OCI-LY3 (cell line): ENCODE results near the gene HOXA9.

Source experiments
- H2AFZ ChIP-seq: fragments of 200-600, 300-600 bp; shearing (Covaris generic); 2 replicates; pipeline ENCODE4 v1.6.0; 2014; ENCODE audit warnings: antibody characterized with exemption, low read depth, low read length
- H3K27ac ChIP-seq: fragments of 200-600, 300-600 bp; sonication (generic); 2 replicates; pipeline ENCODE4 v1.5.1; 2014; ENCODE audit warnings: mild to moderate bottlenecking, low read length, moderate library complexity, mixed read lengths
- H3K27me3 ChIP-seq: fragments of 200-600, 300-600 bp; sonication (generic); 2 replicates; pipeline ENCODE4 v1.6.1; 2014; ENCODE audit warnings: low read depth, low read length, mixed read lengths
- H3K36me3 ChIP-seq: fragments of 200-600, 300-600 bp; sonication (generic); replicated peaks from 2 replicates; pipeline ENCODE3; 2014; ENCODE audit warnings: low read depth, low read length, mixed read lengths
- H3K4me1 ChIP-seq: fragments of 300-600, 200-600 bp; sonication (generic); 2 replicates; pipeline ENCODE4 v1.6.1; 2014; ENCODE audit warnings: low read length, mixed read lengths
- H3K4me2 ChIP-seq: fragments of 200-600, 300-600 bp; sonication (generic); 2 replicates; pipeline ENCODE4 v1.6.1; 2014; ENCODE audit warnings: low read length, mixed read lengths
- H3K4me3 ChIP-seq: fragments of 300-600, 200-600 bp; sonication (generic); 2 replicates; pipeline ENCODE4 v1.5.1; 2014; ENCODE audit warnings: antibody characterized with exemption, mild to moderate bottlenecking, low read length, moderate library complexity
- H3K79me2 ChIP-seq: fragments of 300-600, 200-600 bp; shearing (Covaris generic); 2 replicates; pipeline ENCODE4 v1.6.1; 2014; ENCODE audit warnings: mild to moderate bottlenecking, low read length, mixed read lengths
- H3K9ac ChIP-seq: fragments of 300-600, 200-600 bp; shearing (Covaris generic); 2 replicates; pipeline ENCODE4 v1.6.0; 2014; ENCODE audit warnings: mild to moderate bottlenecking, low read length, moderate library complexity
- H3K9me3 ChIP-seq: fragments of 200-600, 300-600 bp; shearing (Covaris generic); 2 replicates; pipeline ENCODE4 v1.6.1; 2014; ENCODE audit warnings: low read length, mixed read lengths; ENCODE audit not compliant: insufficient read depth
- H4K20me1 ChIP-seq: fragments of 200-600, 300-600 bp; sonication (generic); 2 replicates; pipeline ENCODE4 v1.6.1; 2016; ENCODE audit warnings: low read length, mixed read lengths; ENCODE audit not compliant: insufficient read depth
- CTCF ChIP-seq: fragments of 200-600, 300-600 bp; sonication (generic); IDR thresholded peaks from 2 replicates; pipeline ENCODE4 v1.5.1; 2014; ENCODE audit warnings: antibody characterized with exemption, low read length, low read depth
- EZH2phosphoT487 ChIP-seq: fragments of 200-600 bp; shearing (Covaris generic); IDR thresholded peaks from 2 replicates; pipeline ENCODE4 v1.6.1; 2018; ENCODE audit warnings: antibody characterized with exemption, mixed run types, low read depth

The HOXA9 gene

GRCh38 chr7:27197137-27198042, 32.1 kb upstream of the HOXA9 start:
- Histone ChIP-seq H4K20me1 (no peaks in the 10 kb centered on the region), H3K79me2 (no peaks in the 10 kb centered on the region), H3K27ac (no peak overlapping the region), H3K9me3 (no peaks in the 10 kb centered on the region), H3K27me3 (no peaks in the 10 kb centered on the region), H3K4me3 (no peak overlapping the region), H3K4me2 (no peak overlapping the region), H2AFZ (no peak overlapping the region), H3K36me3 (no peaks in the 10 kb centered on the region), H3K4me1 (peaks cover 14% of the 10 kb centered on the region), H3K9ac (no peak overlapping the region)
- no peak for TF ChIP-seq CTCF
- TF ChIP-seq EZH2phosphoT487, result no peak

- Histone ChIP-seq H3K4me3 (no peak overlapping the region), H3K4me2 (peak overlapping the region; percentile 47; the same call in 1 of the 2 replicates), H4K20me1 (no peaks in the 10 kb centered on the region), H3K27me3 (no peaks in the 10 kb centered on the region), H3K36me3 (no peaks in the 10 kb centered on the region), H2AFZ (no peak overlapping the region), H3K79me2 (no peaks in the 10 kb centered on the region), H3K9me3 (no peaks in the 10 kb centered on the region), H3K27ac (no peak overlapping the region), H3K9ac (no peak overlapping the region), H3K4me1 (peaks cover 7% of the 10 kb centered on the region)
- TF ChIP-seq CTCF (peak; percentile 78), EZH2phosphoT487 (no peak)
Measured at GRCh38 chr7:27196287-27196767, 31.0 kb upstream of the HOXA9 start.

- H3K27me3 ChIP-seq, result no peaks in the 10 kb centered on the region
- H2AFZ ChIP-seq, result no peak overlapping the region
Measured at GRCh38 chr7:27194686-27195379, 29.5 kb upstream of the HOXA9 start.

More at GRCh38 chr7:27194686-27195379, 29.5 kb upstream of the HOXA9 start:
- H4K20me1 ChIP-seq, result no peaks in the 10 kb centered on the region
- H3K27ac ChIP-seq, result no peak overlapping the region
- H3K4me2 ChIP-seq, result no peak overlapping the region
- no peaks in the 10 kb centered on the region for H3K9me3 ChIP-seq
- no peak for TF ChIP-seq CTCF
- TF ChIP-seq EZH2phosphoT487, result no peak
- H3K4me3 ChIP-seq, result no peak overlapping the region
- no peaks in the 10 kb centered on the region for H3K79me2 ChIP-seq
- no peak overlapping the region for H3K9ac ChIP-seq
- H3K4me1 ChIP-seq, result no peaks in the 10 kb centered on the region
- H3K36me3 ChIP-seq, result no peaks in the 10 kb centered on the region
